WTC11 (cell line): ENCODE results near the gene CSRNP3. TPM values are rescaled to one million over a fixed set of nuclear protein-coding genes. Genes with fewer than 3 reads are reported as not detected.

ENCODE experiments used
- ATAC-seq: fragments of 200-7000 bp; cut with Tn5 transposase; 2 replicates; pipeline ENCODE4 v1.10.0; 2021; ENCODE audit warnings: mild to moderate bottlenecking, moderate library complexity
- CTCF ChIA-PET: fragments of 300-600 bp; sonication (Branson Sonifier 250); formaldehyde crosslinking; loops from one replicate; lab custom pipeline; 2021; ENCODE audit warnings: antibody characterized with exemption; lab: Charles Lee
- POLR2A ChIA-PET: fragments of 350-600 bp; sonication (Branson Sonifier 250); formaldehyde crosslinking; loops from one replicate; lab custom pipeline; 2021; ENCODE audit warnings: antibody characterized with exemption; lab: Charles Lee
- DNase-seq: peaks from one replicate; pipeline ENCODE4 v3.0.0; 2021; ENCODE audit warnings: low spot score
- H3K27ac Mint-ChIP-seq: 2 replicates; pipeline ENCODE4 v1.8.0; 2021; ENCODE audit warnings: mixed read lengths
- H3K27me3 Mint-ChIP-seq: 2 replicates; pipeline ENCODE4 v1.8.0; 2021; ENCODE audit warnings: low read depth, mild to moderate bottlenecking, moderate library complexity, mixed read lengths
- H3K36me3 Mint-ChIP-seq: 2 replicates; pipeline ENCODE4 v1.8.0; 2021; ENCODE audit warnings: mixed read lengths
- H3K4me1 Mint-ChIP-seq: 2 replicates; pipeline ENCODE4 v1.8.0; 2022; ENCODE audit warnings: mixed read lengths
- H3K4me3 Mint-ChIP-seq: 2 replicates; pipeline ENCODE4 v1.8.0; 2021; ENCODE audit warnings: mild to moderate bottlenecking, moderate library complexity, mixed read lengths
- H3K9me3 Mint-ChIP-seq: 2 replicates; pipeline ENCODE4 v1.8.0; 2021; ENCODE audit warnings: mixed read lengths
- AFF4 ChIP-seq: sonication (generic); formaldehyde crosslinking; IDR thresholded peaks from 2 replicates; pipeline ENCODE4 v1.8.1; 2023; ENCODE audit warnings: mild to moderate bottlenecking, missing genetic modification reagents, borderline replicate concordance
- ATF1 ChIP-seq: sonication (generic); formaldehyde crosslinking; IDR thresholded peaks from 2 replicates; pipeline ENCODE4 v1.8.1; 2023; ENCODE audit warnings: mild to moderate bottlenecking, moderate library complexity, missing genetic modification reagents
- ESRRA ChIP-seq: sonication (generic); formaldehyde crosslinking; IDR thresholded peaks from 2 replicates; pipeline ENCODE4 v1.8.1; 2022; ENCODE audit warnings: mild to moderate bottlenecking, missing genetic modification reagents, borderline replicate concordance
- FOXK1 ChIP-seq: sonication (generic); formaldehyde crosslinking; IDR thresholded peaks from 2 replicates; pipeline ENCODE4 v1.8.0; 2022; ENCODE audit warnings: mild to moderate bottlenecking, moderate library complexity, missing genetic modification reagents
- GABPB1 ChIP-seq: sonication (generic); formaldehyde crosslinking; IDR thresholded peaks from 2 replicates; pipeline ENCODE4 v1.8.1; 2023; ENCODE audit warnings: mild to moderate bottlenecking, missing genetic modification reagents
- IRF2 ChIP-seq: sonication (generic); formaldehyde crosslinking; IDR thresholded peaks from 2 replicates; pipeline ENCODE4 v1.8.0; 2022; ENCODE audit warnings: low read depth, missing genetic modification reagents, borderline replicate concordance
- JUN ChIP-seq: sonication (generic); formaldehyde crosslinking; IDR thresholded peaks from 2 replicates; pipeline ENCODE4 v1.8.0; 2023; ENCODE audit warnings: mild to moderate bottlenecking, missing genetic modification reagents
- NFYB ChIP-seq: sonication (generic); formaldehyde crosslinking; conservative IDR thresholded peaks from 2 replicates; pipeline ENCODE4 v1.8.0; 2022; ENCODE audit warnings: low read depth, missing genetic modification reagents
- NR1H2 ChIP-seq: sonication (generic); formaldehyde crosslinking; IDR thresholded peaks from 2 replicates; pipeline ENCODE4 v1.9.0; 2021; ENCODE audit warnings: mild to moderate bottlenecking, moderate library complexity, missing genetic modification reagents
- RORB ChIP-seq: fragments of 250-450 bp; sonication (Bioruptor Pico); IDR thresholded peaks from 2 replicates; pipeline ENCODE4 v1.9.0; 2021; ENCODE audit warnings: mild to moderate bottlenecking
- SMAD3 ChIP-seq: sonication (generic); formaldehyde crosslinking; IDR thresholded peaks from 2 replicates; pipeline ENCODE4 v1.8.0; 2022; ENCODE audit warnings: missing genetic modification reagents, mild to moderate bottlenecking, borderline replicate concordance
- TEAD4 ChIP-seq: sonication (generic); formaldehyde crosslinking; IDR thresholded peaks from 2 replicates; pipeline ENCODE4 v1.8.0; 2022; ENCODE audit warnings: mild to moderate bottlenecking, missing genetic modification reagents
- ZBTB43 ChIP-seq: sonication (generic); formaldehyde crosslinking; IDR thresholded peaks from 2 replicates; pipeline ENCODE4 v1.8.1; 2023; ENCODE audit warnings: mild to moderate bottlenecking, missing genetic modification reagents
- ZNF396 ChIP-seq: fragments of 250-450 bp; sonication (Bioruptor Pico); IDR thresholded peaks from 2 replicates; pipeline ENCODE4 v1.8.0; 2021; ENCODE audit warnings: mild to moderate bottlenecking, moderate library complexity, borderline replicate concordance
- ZNF671 ChIP-seq: fragments of 250-450 bp; sonication (Bioruptor Pico); IDR thresholded peaks from 2 replicates; pipeline ENCODE4 v1.8.0; 2021; ENCODE audit warnings: mild to moderate bottlenecking
- total RNA-seq: library from RNA; stranded (reverse); gene quantifications from 3 replicates; pipeline ENCODE4 v1.2.3, GENCODE V29; 2021
- TF ChIP-seq, protein P1 (sequence below): sonication (generic); formaldehyde crosslinking; IDR thresholded peaks from 2 replicates; pipeline ENCODE4 v1.8.1; 2022; ENCODE audit warnings: mild to moderate bottlenecking, missing genetic modification reagents, moderate library complexity, borderline replicate concordance
- TF ChIP-seq, protein P2 (sequence below): sonication (generic); formaldehyde crosslinking; IDR thresholded peaks from 2 replicates; pipeline ENCODE4 v1.8.0; 2023; ENCODE audit warnings: missing genetic modification reagents, mild to moderate bottlenecking, borderline replicate concordance
- TF ChIP-seq, protein P3 (sequence below): sonication (generic); formaldehyde crosslinking; IDR thresholded peaks from 2 replicates; pipeline ENCODE4 v1.8.0; 2022; ENCODE audit warnings: mild to moderate bottlenecking, missing genetic modification reagents

The CSRNP3 gene
- total RNA-seq, 1 experiment from 2014 or later, result 7.3 TPM

GRCh38 chr2:165497659-165498317 lies 28.3 kb downstream of the CSRNP3 start:
- H3K4me1 Mint-ChIP-seq, result peaks cover 2% of the 10 kb centered on the region; the same call in 1 of the 2 replicates
- H3K27ac Mint-ChIP-seq, result no peak overlapping the region
- CTCF ChIA-PET, result interaction anchor here (0.5 kb wide), 1 partner anchor 204 kb away, joined by 3 read pairs; no protein-coding TSS in a partner anchor
- no peak for DNase-seq
- TF ChIP-seq NR1H2 (no peak), RORB (CRISPR knock-in tag) (no peak), JUN (CRISPR knock-in tag) (no peak), NFYB (CRISPR knock-in tag) (no peak), GABPB1 (no peak), ZBTB43 (CRISPR knock-in tag) (no peak), FOXK1 (no peak), ZNF671 (CRISPR knock-in tag) (no peak), ATF1 (CRISPR knock-in tag) (no peak), ZNF396 (CRISPR knock-in tag) (no peak), TEAD4 (CRISPR knock-in tag) (no peak), ESRRA (no peak), SMAD3 (CRISPR knock-in tag) (no peak)
- no peak overlapping the region for H3K4me3 Mint-ChIP-seq
- H3K36me3 Mint-ChIP-seq, result peaks cover 9% of the 10 kb centered on the region; the same call in 1 of the 2 replicates
- no peaks in the 10 kb centered on the region for H3K27me3 Mint-ChIP-seq
- POLR2A ChIA-PET, result no interaction called here
- H3K9me3 Mint-ChIP-seq, result no peaks in the 10 kb centered on the region
- ATAC-seq, result no peak

- H3K27me3 Mint-ChIP-seq, result no peaks in the 10 kb centered on the region
- DNase-seq, result no peak
- H3K9me3 Mint-ChIP-seq, result no peaks in the 10 kb centered on the region
- no peaks in the 10 kb centered on the region for H3K4me1 Mint-ChIP-seq
- ATAC-seq, result no peak
- ChIA-PET CTCF (no interaction called here), POLR2A (no interaction called here)
- peaks cover 9% of the 10 kb centered on the region; the same call in 1 of the 2 replicates for H3K36me3 Mint-ChIP-seq
- H3K4me3 Mint-ChIP-seq, result no peak overlapping the region
- TF ChIP-seq GABPB1, result no peak
- no peak for TF ChIP-seq ZBTB43 (CRISPR knock-in tag)
- TF ChIP-seq TEAD4 (CRISPR knock-in tag), result no peak
- peak overlapping the region; percentile 46 for H3K27ac Mint-ChIP-seq
These were observed 29.6 kb downstream of the CSRNP3 start for GRCh38 chr2:165499131-165499530.

DNA sequence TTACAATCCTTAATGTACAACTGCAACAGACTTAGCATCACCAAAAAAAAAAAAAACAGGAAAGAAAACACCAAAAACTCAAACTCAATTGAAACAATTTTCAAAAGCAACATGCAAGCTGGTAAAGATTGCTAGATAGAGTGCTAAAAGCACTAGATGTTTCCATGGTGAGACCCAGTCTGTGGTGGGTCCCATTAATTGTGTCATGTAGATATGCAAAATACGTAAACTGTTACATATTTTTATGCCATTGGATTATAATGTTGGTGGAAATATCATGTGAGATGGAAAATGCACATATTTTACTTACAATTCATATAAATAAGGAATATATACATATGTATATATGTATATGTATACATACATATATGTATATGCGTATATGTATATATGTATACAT lies 30.5 kb downstream of the CSRNP3 start:
- H3K4me1 Mint-ChIP-seq, result no peaks in the 10 kb centered on the region
- POLR2A ChIA-PET, result no interaction called here
- H3K27ac Mint-ChIP-seq, result no peak overlapping the region
- CTCF ChIA-PET, result no interaction called here
- DNase-seq, result no peak
- H3K4me3 Mint-ChIP-seq, result no peak overlapping the region
- H3K9me3 Mint-ChIP-seq, result no peaks in the 10 kb centered on the region
- TF ChIP-seq, protein P1, sequence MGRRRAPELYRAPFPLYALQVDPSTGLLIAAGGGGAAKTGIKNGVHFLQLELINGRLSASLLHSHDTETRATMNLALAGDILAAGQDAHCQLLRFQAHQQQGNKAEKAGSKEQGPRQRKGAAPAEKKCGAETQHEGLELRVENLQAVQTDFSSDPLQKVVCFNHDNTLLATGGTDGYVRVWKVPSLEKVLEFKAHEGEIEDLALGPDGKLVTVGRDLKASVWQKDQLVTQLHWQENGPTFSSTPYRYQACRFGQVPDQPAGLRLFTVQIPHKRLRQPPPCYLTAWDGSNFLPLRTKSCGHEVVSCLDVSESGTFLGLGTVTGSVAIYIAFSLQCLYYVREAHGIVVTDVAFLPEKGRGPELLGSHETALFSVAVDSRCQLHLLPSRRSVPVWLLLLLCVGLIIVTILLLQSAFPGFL, result no peak
- no peak for TF ChIP-seq TEAD4 (CRISPR knock-in tag)
- TF ChIP-seq NR1H2, result no peak
- TF ChIP-seq, protein P2, sequence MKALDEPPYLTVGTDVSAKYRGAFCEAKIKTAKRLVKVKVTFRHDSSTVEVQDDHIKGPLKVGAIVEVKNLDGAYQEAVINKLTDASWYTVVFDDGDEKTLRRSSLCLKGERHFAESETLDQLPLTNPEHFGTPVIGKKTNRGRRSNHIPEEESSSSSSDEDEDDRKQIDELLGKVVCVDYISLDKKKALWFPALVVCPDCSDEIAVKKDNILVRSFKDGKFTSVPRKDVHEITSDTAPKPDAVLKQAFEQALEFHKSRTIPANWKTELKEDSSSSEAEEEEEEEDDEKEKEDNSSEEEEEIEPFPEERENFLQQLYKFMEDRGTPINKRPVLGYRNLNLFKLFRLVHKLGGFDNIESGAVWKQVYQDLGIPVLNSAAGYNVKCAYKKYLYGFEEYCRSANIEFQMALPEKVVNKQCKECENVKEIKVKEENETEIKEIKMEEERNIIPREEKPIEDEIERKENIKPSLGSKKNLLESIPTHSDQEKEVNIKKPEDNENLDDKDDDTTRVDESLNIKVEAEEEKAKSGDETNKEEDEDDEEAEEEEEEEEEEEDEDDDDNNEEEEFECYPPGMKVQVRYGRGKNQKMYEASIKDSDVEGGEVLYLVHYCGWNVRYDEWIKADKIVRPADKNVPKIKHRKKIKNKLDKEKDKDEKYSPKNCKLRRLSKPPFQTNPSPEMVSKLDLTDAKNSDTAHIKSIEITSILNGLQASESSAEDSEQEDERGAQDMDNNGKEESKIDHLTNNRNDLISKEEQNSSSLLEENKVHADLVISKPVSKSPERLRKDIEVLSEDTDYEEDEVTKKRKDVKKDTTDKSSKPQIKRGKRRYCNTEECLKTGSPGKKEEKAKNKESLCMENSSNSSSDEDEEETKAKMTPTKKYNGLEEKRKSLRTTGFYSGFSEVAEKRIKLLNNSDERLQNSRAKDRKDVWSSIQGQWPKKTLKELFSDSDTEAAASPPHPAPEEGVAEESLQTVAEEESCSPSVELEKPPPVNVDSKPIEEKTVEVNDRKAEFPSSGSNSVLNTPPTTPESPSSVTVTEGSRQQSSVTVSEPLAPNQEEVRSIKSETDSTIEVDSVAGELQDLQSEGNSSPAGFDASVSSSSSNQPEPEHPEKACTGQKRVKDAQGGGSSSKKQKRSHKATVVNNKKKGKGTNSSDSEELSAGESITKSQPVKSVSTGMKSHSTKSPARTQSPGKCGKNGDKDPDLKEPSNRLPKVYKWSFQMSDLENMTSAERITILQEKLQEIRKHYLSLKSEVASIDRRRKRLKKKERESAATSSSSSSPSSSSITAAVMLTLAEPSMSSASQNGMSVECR, result no peak
- no peak for TF ChIP-seq AFF4 (CRISPR knock-in tag)
- TF ChIP-seq, protein P3, sequence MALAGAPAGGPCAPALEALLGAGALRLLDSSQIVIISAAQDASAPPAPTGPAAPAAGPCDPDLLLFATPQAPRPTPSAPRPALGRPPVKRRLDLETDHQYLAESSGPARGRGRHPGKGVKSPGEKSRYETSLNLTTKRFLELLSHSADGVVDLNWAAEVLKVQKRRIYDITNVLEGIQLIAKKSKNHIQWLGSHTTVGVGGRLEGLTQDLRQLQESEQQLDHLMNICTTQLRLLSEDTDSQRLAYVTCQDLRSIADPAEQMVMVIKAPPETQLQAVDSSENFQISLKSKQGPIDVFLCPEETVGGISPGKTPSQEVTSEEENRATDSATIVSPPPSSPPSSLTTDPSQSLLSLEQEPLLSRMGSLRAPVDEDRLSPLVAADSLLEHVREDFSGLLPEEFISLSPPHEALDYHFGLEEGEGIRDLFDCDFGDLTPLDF (CRISPR knock-in tag), result no peak
- no peak for TF ChIP-seq SMAD3 (CRISPR knock-in tag)
- no peak for TF ChIP-seq IRF2 (CRISPR knock-in tag)
- H3K36me3 Mint-ChIP-seq, result peaks cover 7% of the 10 kb centered on the region; the same call in 1 of the 2 replicates
- no peak for ATAC-seq
- H3K27me3 Mint-ChIP-seq, result no peaks in the 10 kb centered on the region
